ENCODE data around the gene SASH1. TPM values are rescaled to one million over a fixed set of nuclear protein-coding genes. Genes with fewer than 3 reads are reported as not detected.

SASH1 gene
- total and polyA plus RNA-seq, 2 experiments from 2014 or later = 69.1 to 99.0 TPM

GRCh38 chr6:148398244-148398643 is 55.6 kb downstream of the SASH1 start:
- Histone ChIP-seq H3K9me3 (ENCODE audit: low read depth) (no peaks in the 10 kb centered on the region), H4K20me1 (ENCODE audit: insufficient read depth) (no peaks in the 10 kb centered on the region), H3K27me3 (replicated peaks; ENCODE audit: insufficient read depth) (no peaks in the 10 kb centered on the region), H3K36me3 (ENCODE audit: low read depth) (peaks cover 19% of the 10 kb centered on the region), H3K79me2 (ENCODE audit: insufficient read depth) (peaks cover 97% of the 10 kb centered on the region), H3K4me3 (no peak overlapping the region), H3K9ac (no peak overlapping the region), H3K9me2 (ENCODE audit: insufficient read depth) (no peaks in the 10 kb centered on the region), H3F3A (ENCODE audit: insufficient read depth) (peaks cover 10% of the 10 kb centered on the region), H3K4me2 (ENCODE audit: unreplicated experiment) (no peak overlapping the region), H2AFZ (no peak overlapping the region), H3K27ac (no peak overlapping the region), H3K4me1 (ENCODE audit: insufficient read depth) (0 out of 2 replicates have a peak, but pooled peaks cover 3% of the 10 kb centered on the region)
- 89 to 91% methylated on average over 6 of the region's 6 CpGs for WGBS, 2 experiments (ENCODE audit: low coverage in 1 of 2, low lambda C conversion rate in 2 of 2, missing lambda C conversion rate in 2 of 2)
- no peak for DNase-seq
- TF ChIP-seq EZH2 (IDR thresholded peaks at IDR 0.05; ENCODE audit: insufficient read depth, poor library complexity, severe bottlenecking) (no peak), EZH2phosphoT487 (IDR thresholded peaks at IDR 0.05; ENCODE audit: insufficient read depth, low read depth) (no peak)
- in situ Hi-C loops (cut with MboI) = no loop called here

GRCh38 chr6:148398678-148399077 is 56.0 kb downstream of the SASH1 start:
- Histone ChIP-seq H3K27me3 (replicated peaks; ENCODE audit: insufficient read depth) (no peaks in the 10 kb centered on the region), H4K20me1 (ENCODE audit: insufficient read depth) (no peaks in the 10 kb centered on the region), H3K9me3 (ENCODE audit: low read depth) (no peaks in the 10 kb centered on the region), H3K79me2 (ENCODE audit: insufficient read depth) (peaks cover 97% of the 10 kb centered on the region), H2AFZ (no peak overlapping the region), H3K4me3 (no peak overlapping the region), H3K4me1 (ENCODE audit: insufficient read depth) (no peaks in the 10 kb centered on the region), H3K27ac (no peak overlapping the region), H3K36me3 (ENCODE audit: low read depth) (peaks cover 19% of the 10 kb centered on the region), H3K4me2 (ENCODE audit: unreplicated experiment) (no peak overlapping the region), H3K9me2 (ENCODE audit: insufficient read depth) (no peaks in the 10 kb centered on the region), H3F3A (ENCODE audit: insufficient read depth) (peaks cover 10% of the 10 kb centered on the region), H3K9ac (no peak overlapping the region)
- TF ChIP-seq EZH2phosphoT487 (IDR thresholded peaks at IDR 0.05; ENCODE audit: insufficient read depth, low read depth) (no peak), EZH2 (IDR thresholded peaks at IDR 0.05; ENCODE audit: insufficient read depth, poor library complexity, severe bottlenecking) (no peak)
- in situ Hi-C loops (cut with MboI) = no loop called here
- no peak for DNase-seq
- 40 to 60% methylated on average over 1 of the region's 1 CpG for WGBS, 2 experiments (ENCODE audit: low coverage in 1 of 2, low lambda C conversion rate in 2 of 2, missing lambda C conversion rate in 2 of 2)

GRCh38 chr6:148401571-148401970 is 58.9 kb downstream of the SASH1 start:
- Histone ChIP-seq H3K9ac (no peak overlapping the region), H3K9me2 (ENCODE audit: insufficient read depth) (no peaks in the 10 kb centered on the region), H3K4me1 (ENCODE audit: insufficient read depth) (peaks cover 15% of the 10 kb centered on the region), H4K20me1 (ENCODE audit: insufficient read depth) (no peaks in the 10 kb centered on the region), H3K4me3 (no peak overlapping the region), H3K36me3 (ENCODE audit: low read depth) (peaks cover 12% of the 10 kb centered on the region; the same call in 1 of the 2 replicates), H3F3A (ENCODE audit: insufficient read depth) (peaks cover 10% of the 10 kb centered on the region), H3K79me2 (ENCODE audit: insufficient read depth) (peaks cover 96% of the 10 kb centered on the region), H3K27ac (no peak overlapping the region), H2AFZ (no peak overlapping the region), H3K9me3 (ENCODE audit: low read depth) (no peaks in the 10 kb centered on the region), H3K27me3 (replicated peaks; ENCODE audit: insufficient read depth) (no peaks in the 10 kb centered on the region), H3K4me2 (ENCODE audit: unreplicated experiment) (no peak overlapping the region)
- DNase-seq = no peak
- in situ Hi-C loops (cut with MboI) = no loop called here
- TF ChIP-seq EZH2phosphoT487 (IDR thresholded peaks at IDR 0.05; ENCODE audit: insufficient read depth, low read depth) = no peak
- TF ChIP-seq EZH2 (IDR thresholded peaks at IDR 0.05; ENCODE audit: insufficient read depth, poor library complexity, severe bottlenecking) = no peak
- WGBS, 2 experiments (ENCODE audit: low coverage in 1 of 2, low lambda C conversion rate in 2 of 2, missing lambda C conversion rate in 2 of 2) = 37 to 38% methylated on average over 3 of the region's 3 CpGs

GRCh38 chr6:148404456-148405054 is 61.9 kb downstream of the SASH1 start:
- no peak overlapping the region for H3K4me2 ChIP-seq (ENCODE audit: unreplicated experiment)
- in situ Hi-C loops (cut with MboI) = no loop called here

More at GRCh38 chr6:148404456-148405054, 61.9 kb downstream of the SASH1 start:
- H2AFZ ChIP-seq = no peak overlapping the region
- H3K9me3 ChIP-seq (ENCODE audit: low read depth) = no peaks in the 10 kb centered on the region
- no peaks in the 10 kb centered on the region for H4K20me1 ChIP-seq (ENCODE audit: insufficient read depth)
- H3K4me3 ChIP-seq = no peak overlapping the region
- H3K36me3 ChIP-seq (ENCODE audit: low read depth) = no peaks in the 10 kb centered on the region; the same call in 1 of the 2 replicates
- H3K27me3 ChIP-seq (replicated peaks; ENCODE audit: insufficient read depth) = no peaks in the 10 kb centered on the region
- 90% methylated on average over 4 to 10 of the region's 10 CpGs for WGBS, 2 experiments (ENCODE audit: low coverage in 1 of 2, low lambda C conversion rate in 2 of 2, missing lambda C conversion rate in 2 of 2)
- no peak overlapping the region for H3K9ac ChIP-seq
- peaks cover 21% of the 10 kb centered on the region for H3K4me1 ChIP-seq (ENCODE audit: insufficient read depth)
- DNase-seq = no peak
- no peak overlapping the region for H3K27ac ChIP-seq
- H3F3A ChIP-seq (ENCODE audit: insufficient read depth) = peaks cover 32% of the 10 kb centered on the region
- peaks cover 79% of the 10 kb centered on the region for H3K79me2 ChIP-seq (ENCODE audit: insufficient read depth)
- TF ChIP-seq EZH2 (IDR thresholded peaks at IDR 0.05; ENCODE audit: insufficient read depth, poor library complexity, severe bottlenecking) (no peak), EZH2phosphoT487 (IDR thresholded peaks at IDR 0.05; ENCODE audit: insufficient read depth, low read depth) (no peak)
- no peaks in the 10 kb centered on the region for H3K9me2 ChIP-seq (ENCODE audit: insufficient read depth)

Measured in GM23248 (cell line).